Activated naive CD4-positive, alpha-beta T cell treated with anti-CD3 and anti-CD28 coated beads, Interleukin-2, amount 10 ng/mL, durations not matched to agents 7 days and 5 days (primary cell): ENCODE data around the gene MLF2.

Experiments
- CTCF ChIA-PET: fragments of 350-600 bp; sonication (Branson Sonifier 250); formaldehyde crosslinking; loops from one replicate; lab custom pipeline; 2021; ENCODE audit warnings: antibody characterized with exemption; lab: Charles Lee
- DNase-seq: peaks from one replicate; pipeline ENCODE4 v3.0.0-alpha.2; 2020
- H3K27ac Mint-ChIP-seq: one replicate; pipeline ENCODE4 v1.8.0; 2021; ENCODE audit warnings: mild to moderate bottlenecking, moderate library complexity, mixed read lengths
- H3K27me3 Mint-ChIP-seq: one replicate; pipeline ENCODE4 v1.8.0; 2021; ENCODE audit warnings: mild to moderate bottlenecking, mixed read lengths
- H3K36me3 Mint-ChIP-seq: one replicate; pipeline ENCODE4 v1.8.0; 2021; ENCODE audit warnings: mixed read lengths
- H3K4me1 Mint-ChIP-seq: one replicate; pipeline ENCODE4 v1.8.0; 2021; ENCODE audit warnings: mixed read lengths
- H3K4me3 Mint-ChIP-seq: one replicate; pipeline ENCODE4 v1.8.0; 2021; ENCODE audit warnings: mild to moderate bottlenecking, moderate library complexity, mixed read lengths
- H3K9me3 Mint-ChIP-seq: one replicate; pipeline ENCODE4 v1.8.0; 2021; ENCODE audit warnings: mixed read lengths

Gene MLF2

DNA sequence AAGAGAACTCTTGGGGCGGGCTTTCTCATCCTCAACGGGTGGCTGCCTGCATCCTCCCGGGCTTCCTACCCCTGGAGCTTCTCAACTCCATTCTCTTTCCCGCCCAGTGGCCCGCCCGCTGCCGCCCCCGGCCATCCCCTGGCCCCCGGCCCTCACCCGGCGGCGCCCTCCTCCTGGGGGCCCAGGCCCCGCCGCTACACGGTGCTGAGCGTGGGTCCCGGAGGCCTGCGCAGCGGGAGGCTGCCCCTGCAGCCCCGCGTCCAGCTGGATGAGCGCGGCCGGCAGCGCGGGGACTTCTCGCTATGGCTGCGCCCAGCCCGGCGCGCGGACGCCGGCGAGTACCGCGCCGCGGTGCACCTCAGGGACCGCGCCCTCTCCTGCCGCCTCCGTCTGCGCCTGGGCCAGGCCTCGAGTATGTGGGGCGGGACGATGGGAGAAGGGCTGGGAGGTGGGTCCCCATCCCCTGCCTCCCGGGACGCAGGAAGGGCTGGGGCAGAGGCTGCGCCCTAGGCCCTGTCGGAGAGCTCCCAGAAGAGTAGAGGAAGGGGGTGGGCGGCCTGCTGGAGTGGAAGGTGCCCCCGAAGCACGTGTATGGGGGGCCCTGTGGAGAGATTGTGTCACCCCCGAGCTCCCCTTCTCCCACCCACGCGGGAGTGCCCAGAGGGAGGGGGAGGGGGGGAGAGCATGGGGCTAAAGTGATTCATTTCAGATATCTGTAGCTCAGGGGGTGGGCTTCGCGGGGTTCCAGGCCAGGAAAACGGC, 20.8 kb upstream of the MLF2 start:
- no peak for DNase-seq
- CTCF ChIA-PET, result interaction anchor here (0.6 to 9.6 kb wide), 11 partner anchors 6 to 78 kb away, joined by 3 to 63 read pairs (median 4); partner anchors contain the start of genes CD4, MLF2, PTMS and USP5
- Mint-ChIP-seq H3K27me3 (peaks cover 99% of the 10 kb centered on the region), H3K9me3 (no peaks in the 10 kb centered on the region), H3K4me3 (peak overlapping the region; percentile 59), H3K27ac (no peak overlapping the region), H3K36me3 (no peaks in the 10 kb centered on the region), H3K4me1 (peaks cover 59% of the 10 kb centered on the region)

DNA sequence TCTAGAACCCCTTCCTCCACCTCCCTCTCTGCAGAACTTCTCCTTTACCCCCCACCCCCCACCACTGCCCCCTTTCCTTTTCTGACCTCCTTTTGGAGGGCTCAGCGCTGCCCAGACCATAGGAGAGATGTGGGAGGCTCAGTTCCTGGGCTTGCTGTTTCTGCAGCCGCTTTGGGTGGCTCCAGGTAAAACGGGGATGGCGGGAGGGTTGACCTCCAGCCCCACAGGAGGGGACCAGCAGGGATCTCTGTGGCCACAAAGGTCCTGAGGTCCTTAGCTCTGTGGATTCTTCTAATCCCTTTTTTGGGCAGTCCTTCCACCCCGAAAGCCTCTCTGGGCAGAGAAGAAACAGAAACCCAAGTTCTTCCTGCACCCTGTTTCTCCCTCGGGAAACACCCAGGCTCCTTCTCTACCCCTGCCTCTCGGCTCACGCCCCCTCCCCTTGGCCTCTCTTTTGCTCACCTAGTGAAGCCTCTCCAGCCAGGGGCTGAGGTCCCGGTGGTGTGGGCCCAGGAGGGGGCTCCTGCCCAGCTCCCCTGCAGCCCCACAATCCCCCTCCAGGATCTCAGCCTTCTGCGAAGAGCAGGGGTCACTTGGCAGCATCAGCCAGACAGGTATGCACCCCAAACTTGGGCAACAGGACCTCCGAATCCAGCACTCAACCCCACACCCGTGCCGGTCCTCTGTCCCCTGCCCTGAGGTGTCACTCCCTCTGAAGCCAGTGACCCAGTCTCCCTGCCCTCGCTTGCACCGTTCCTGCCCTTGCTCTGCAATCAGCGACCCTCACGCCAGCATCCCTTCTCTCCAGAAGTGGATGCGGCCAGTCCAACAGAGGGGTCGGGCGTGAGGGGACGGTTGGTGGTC, 20.0 kb upstream of the MLF2 start:
- Mint-ChIP-seq H3K27me3 (peaks cover 99% of the 10 kb centered on the region), H3K27ac (peak overlapping the region; percentile 64), H3K4me1 (peaks cover 56% of the 10 kb centered on the region), H3K4me3 (peak overlapping the region; percentile 59), H3K36me3 (no peaks in the 10 kb centered on the region), H3K9me3 (no peaks in the 10 kb centered on the region)
- CTCF ChIA-PET, result interaction anchor here (1.3 to 9.6 kb wide), 5 partner anchors 6 to 20 kb away, joined by 4 to 63 read pairs (median 7); partner anchors contain the start of genes MLF2 and PTMS
- no peak for DNase-seq

DNA sequence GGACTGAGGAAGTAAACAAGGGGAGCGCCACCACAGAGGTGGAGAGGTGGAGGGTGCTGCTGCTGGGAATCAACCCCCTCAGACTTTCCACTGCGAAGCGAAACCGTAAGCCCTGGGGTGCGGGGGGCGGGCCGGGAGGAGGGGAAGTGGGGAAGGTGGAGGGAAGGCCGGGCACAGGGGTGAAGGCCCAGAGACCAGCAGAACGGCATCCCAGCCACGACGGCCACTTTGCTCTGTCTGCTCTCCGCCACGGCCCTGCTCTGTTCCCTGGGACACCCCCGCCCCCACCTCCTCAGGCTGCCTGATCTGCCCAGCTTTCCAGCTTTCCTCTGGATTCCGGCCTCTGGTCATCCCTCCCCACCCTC, 19.4 kb upstream of the MLF2 start, which contains the start of gene LAG3:
TSS of gene LAG3 (plus strand) at position 190 of the 365 bp plus-strand sequence. CDS start 333 bp downstream, outside the sequence.
- CTCF ChIA-PET, result interaction anchor here (1.7 to 1.8 kb wide), 2 partner anchors 9 to 19 kb away, joined by 4 to 7 read pairs; partner anchors contain the start of gene MLF2
- peak within 1 kb of the TSS; percentile 59 for H3K4me3 Mint-ChIP-seq
- peak; percentile 68 for DNase-seq
- H3K36me3 Mint-ChIP-seq, result no peaks in the 10 kb centered on the region
- peaks cover 99% of the 10 kb centered on the region for H3K27me3 Mint-ChIP-seq
- no peaks in the 10 kb centered on the region for H3K9me3 Mint-ChIP-seq
- H3K4me1 Mint-ChIP-seq, result peaks cover 62% of the 10 kb centered on the region
- peak within 1 kb of the TSS; percentile 64 for H3K27ac Mint-ChIP-seq

DNA sequence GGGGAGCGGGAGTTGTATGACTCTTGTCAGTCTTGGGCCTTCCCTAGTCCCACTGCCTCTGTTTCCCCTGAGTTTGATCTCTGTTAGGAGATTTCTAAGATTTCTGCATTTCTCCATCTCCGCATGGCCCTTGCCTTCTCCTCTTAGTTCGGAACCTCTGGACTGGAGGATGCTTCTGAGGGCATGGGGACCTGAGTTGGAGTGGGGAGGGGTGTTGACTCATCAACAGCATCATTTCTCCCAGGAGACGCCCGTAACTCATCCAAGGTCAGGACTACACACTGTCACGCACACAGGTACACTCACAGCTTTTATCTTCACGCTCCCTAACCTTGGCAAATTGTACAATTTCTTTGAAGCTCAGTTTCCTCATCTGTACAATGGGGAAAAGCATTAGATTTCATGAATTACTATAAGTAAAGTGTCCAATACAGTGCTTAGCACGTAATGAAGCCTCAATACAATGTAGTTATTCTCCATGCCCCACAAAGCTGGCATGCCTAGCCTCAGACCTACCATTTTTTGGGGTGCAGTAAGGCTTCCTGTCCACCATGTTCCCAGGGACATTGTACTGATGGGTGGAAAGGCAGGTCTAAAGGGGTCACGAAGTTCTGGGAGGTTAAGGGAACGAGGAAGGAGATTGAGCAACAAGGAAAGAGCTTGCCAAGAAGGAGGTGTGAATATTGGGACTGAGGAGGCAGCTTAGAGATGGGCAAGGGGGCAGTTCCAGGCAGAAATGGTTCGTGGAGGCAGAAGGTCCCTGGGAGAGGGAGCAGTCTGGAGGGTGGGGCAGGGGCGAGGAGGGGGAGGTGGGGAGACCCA, 18.8 kb upstream of the MLF2 start:
- DNase-seq, result no peak
- peak overlapping the region; percentile 47 for H3K4me3 Mint-ChIP-seq
- H3K27ac Mint-ChIP-seq, result peak overlapping the region; percentile 57
- peaks cover 67% of the 10 kb centered on the region for H3K4me1 Mint-ChIP-seq
- CTCF ChIA-PET, result interaction anchor here (0.6 to 1.9 kb wide), 9 partner anchors 9 to 365 kb away, joined by 3 to 7 read pairs (median 4); partner anchors contain the start of gene MLF2
- peaks cover 99% of the 10 kb centered on the region for H3K27me3 Mint-ChIP-seq
- no peaks in the 10 kb centered on the region for H3K9me3 Mint-ChIP-seq
- no peaks in the 10 kb centered on the region for H3K36me3 Mint-ChIP-seq

DNA sequence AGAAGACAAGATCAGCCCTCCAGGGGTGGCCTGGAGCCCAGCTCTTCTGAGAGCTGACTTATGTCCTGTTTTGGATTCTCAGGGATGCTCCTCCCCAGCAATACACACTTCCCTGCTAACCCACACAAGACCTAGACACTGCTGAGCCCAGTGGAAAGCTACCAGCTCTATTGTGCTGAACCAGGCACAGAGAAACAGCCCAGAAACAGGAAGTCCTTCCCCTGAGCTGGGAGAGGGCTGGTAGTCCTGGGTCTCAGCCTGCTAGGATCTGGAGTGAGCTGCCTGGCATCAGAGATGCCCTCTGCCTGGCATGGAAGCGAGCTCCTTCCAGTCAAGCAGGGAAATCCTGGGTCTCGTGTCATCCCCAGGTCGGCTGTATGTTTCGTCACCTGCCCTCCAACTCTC, 18.2 kb upstream of the MLF2 start:
- no peak for DNase-seq
- no peak overlapping the region for H3K4me3 Mint-ChIP-seq
- CTCF ChIA-PET, result interaction anchor here (0.6 to 1.9 kb wide), 9 partner anchors 11 to 365 kb away, joined by 3 to 7 read pairs (median 4); partner anchors contain the start of gene MLF2
- H3K4me1 Mint-ChIP-seq, result peaks cover 65% of the 10 kb centered on the region
- no peaks in the 10 kb centered on the region for H3K36me3 Mint-ChIP-seq
- H3K27me3 Mint-ChIP-seq, result peaks cover 95% of the 10 kb centered on the region
- H3K27ac Mint-ChIP-seq, result no peak overlapping the region
- H3K9me3 Mint-ChIP-seq, result no peaks in the 10 kb centered on the region

DNA sequence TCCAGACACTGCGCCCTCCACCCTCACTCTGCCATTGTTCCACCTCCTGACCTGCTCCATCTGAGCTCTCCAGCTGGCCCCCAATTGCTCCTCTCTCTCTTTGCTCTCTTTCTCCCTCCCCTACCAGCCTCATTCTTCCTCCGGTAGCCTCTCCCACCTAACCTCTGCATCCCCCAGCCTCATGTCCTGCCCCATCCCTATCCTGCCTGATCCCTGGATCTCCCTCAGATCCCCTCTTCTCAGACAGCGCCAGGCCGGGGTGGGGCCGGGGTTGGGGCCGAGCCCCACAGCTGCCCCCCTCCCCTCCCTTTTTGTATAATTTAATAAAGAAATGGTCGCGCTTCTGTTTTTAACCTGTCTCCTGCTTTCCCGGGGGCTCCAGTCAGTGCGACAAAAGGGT, 17.7 kb upstream of the MLF2 start:
- H3K4me1 Mint-ChIP-seq, result peaks cover 66% of the 10 kb centered on the region
- H3K9me3 Mint-ChIP-seq, result no peaks in the 10 kb centered on the region
- no peak overlapping the region for H3K4me3 Mint-ChIP-seq
- peaks cover 96% of the 10 kb centered on the region for H3K27me3 Mint-ChIP-seq
- no peaks in the 10 kb centered on the region for H3K36me3 Mint-ChIP-seq
- no peak for DNase-seq
- H3K27ac Mint-ChIP-seq, result no peak overlapping the region
- CTCF ChIA-PET, result interaction anchor here (0.9 to 1.9 kb wide), 7 partner anchors 11 to 65 kb away, joined by 3 to 5 read pairs (median 3); no protein-coding TSS in a partner anchor

DNA sequence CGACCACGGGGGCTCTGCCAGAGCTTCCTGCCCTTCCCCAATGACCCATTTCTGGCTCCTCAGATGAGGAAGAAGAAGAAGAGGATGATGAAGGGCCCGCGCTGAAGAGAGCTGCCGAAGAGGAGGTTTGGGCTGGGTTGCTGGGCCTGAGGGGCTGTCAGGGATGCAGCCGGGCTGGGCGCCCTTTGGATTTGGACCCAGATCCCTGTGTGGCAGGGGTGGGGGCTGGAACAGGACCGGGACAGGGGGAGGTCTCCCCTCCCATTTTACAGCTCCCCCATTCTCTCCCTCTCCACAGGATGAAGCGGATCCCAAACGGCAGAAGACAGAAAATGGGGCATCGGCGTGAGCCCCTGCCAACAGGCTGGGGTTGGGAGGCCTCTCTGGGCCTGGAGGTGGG, 17.2 kb upstream of the MLF2 start:
- no peak for DNase-seq
- Mint-ChIP-seq H3K27ac (no peak overlapping the region), H3K36me3 (peaks cover 4% of the 10 kb centered on the region), H3K4me3 (no peak overlapping the region), H3K27me3 (peaks cover 96% of the 10 kb centered on the region), H3K9me3 (no peaks in the 10 kb centered on the region), H3K4me1 (peaks cover 66% of the 10 kb centered on the region)
- CTCF ChIA-PET, result interaction anchor here (0.9 to 5.8 kb wide), 7 partner anchors 8 to 66 kb away, joined by 3 to 63 read pairs (median 3); partner anchors contain the start of gene MLF2

DNA sequence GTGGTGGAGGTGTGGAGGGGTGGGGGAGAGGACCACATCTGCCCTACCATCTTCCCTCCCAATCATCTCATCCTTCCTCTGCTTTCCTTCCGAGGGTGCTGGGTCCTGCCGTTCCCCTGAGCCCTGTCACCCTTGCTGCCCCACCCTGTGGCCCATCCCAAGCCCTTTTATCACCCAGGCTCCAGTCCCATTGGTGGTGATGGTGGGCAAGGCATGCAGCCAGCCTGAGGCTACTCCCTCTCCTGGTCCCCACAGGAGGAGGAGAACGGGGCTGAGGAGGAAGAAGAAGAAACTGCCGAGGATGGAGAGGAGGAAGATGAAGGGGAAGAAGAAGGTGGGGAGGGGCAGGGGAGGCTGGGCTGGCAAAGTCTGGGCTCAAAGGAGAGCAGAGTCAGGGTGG, 16.7 kb upstream of the MLF2 start:
- Mint-ChIP-seq H3K4me1 (peaks cover 64% of the 10 kb centered on the region), H3K27me3 (peaks cover 96% of the 10 kb centered on the region), H3K9me3 (no peaks in the 10 kb centered on the region), H3K27ac (no peak overlapping the region), H3K4me3 (no peak overlapping the region), H3K36me3 (peaks cover 4% of the 10 kb centered on the region)
- no peak for DNase-seq
- CTCF ChIA-PET, result interaction anchor here (0.9 to 5.8 kb wide), 3 partner anchors 8 to 17 kb away, joined by 3 to 63 read pairs (median 5); partner anchors contain the start of gene MLF2

DNA sequence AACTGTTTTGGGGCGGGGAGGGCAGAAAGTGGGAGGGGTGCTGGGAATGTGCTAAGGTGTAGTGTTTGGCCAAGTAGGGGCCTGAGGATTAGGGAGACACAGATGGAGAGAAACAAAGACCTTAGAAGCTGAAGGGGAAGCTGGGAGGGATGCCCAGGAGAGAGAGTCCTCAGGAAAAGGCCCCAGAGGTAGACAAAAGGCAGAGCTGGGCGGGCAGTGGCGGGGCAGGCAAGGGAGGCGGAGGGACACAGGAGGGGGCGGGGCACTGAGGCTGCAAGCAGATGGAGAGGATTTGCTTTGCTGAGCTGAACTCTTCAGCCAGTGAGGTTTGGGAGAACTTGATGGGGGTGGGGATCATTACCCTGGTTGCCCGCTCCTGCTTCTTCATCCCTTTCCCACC, 16.0 kb upstream of the MLF2 start:
- DNase-seq, result no peak
- H3K36me3 Mint-ChIP-seq, result peaks cover 4% of the 10 kb centered on the region
- peaks cover 96% of the 10 kb centered on the region for H3K27me3 Mint-ChIP-seq
- no peaks in the 10 kb centered on the region for H3K9me3 Mint-ChIP-seq
- H3K27ac Mint-ChIP-seq, result no peak overlapping the region
- H3K4me1 Mint-ChIP-seq, result peaks cover 65% of the 10 kb centered on the region
- CTCF ChIA-PET, result interaction anchor here (1.1 to 5.8 kb wide), 2 partner anchors 9 to 15 kb away, joined by 5 to 63 read pairs; partner anchors contain the start of gene MLF2
- no peak overlapping the region for H3K4me3 Mint-ChIP-seq

DNA sequence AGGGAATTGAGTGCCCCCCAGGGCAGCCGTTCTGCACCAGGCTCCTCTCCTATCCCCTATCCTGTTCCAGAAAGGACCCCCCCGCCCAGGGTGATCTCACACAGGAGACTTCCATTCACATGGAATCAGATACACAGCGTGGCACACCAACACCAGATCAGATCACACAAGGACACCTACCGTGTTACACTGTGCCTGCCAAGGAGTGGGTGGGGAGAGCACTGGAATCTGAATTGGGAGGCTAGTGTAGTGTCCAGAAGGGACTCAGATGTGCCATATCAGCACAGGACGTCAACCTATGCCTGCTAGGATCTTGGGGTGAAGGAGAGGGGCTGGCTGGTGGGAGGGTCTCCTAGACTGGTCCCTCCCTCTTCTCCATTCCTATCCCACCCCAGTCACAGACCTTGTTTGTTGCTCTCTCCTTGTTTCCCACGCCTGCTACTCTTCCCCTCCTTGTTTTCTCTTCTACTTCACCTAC, 15.5 kb upstream of the MLF2 start:
- CTCF ChIA-PET, result interaction anchor here (4.0 to 5.8 kb wide), 2 partner anchors 10 to 14 kb away, joined by 44 to 63 read pairs; partner anchors contain the start of gene MLF2
- DNase-seq, result no peak
- Mint-ChIP-seq H3K36me3 (peaks cover 4% of the 10 kb centered on the region), H3K4me3 (peak overlapping the region; percentile 85), H3K27ac (peak overlapping the region; percentile 11), H3K27me3 (peaks cover 96% of the 10 kb centered on the region), H3K9me3 (no peaks in the 10 kb centered on the region), H3K4me1 (peaks cover 64% of the 10 kb centered on the region)

DNA sequence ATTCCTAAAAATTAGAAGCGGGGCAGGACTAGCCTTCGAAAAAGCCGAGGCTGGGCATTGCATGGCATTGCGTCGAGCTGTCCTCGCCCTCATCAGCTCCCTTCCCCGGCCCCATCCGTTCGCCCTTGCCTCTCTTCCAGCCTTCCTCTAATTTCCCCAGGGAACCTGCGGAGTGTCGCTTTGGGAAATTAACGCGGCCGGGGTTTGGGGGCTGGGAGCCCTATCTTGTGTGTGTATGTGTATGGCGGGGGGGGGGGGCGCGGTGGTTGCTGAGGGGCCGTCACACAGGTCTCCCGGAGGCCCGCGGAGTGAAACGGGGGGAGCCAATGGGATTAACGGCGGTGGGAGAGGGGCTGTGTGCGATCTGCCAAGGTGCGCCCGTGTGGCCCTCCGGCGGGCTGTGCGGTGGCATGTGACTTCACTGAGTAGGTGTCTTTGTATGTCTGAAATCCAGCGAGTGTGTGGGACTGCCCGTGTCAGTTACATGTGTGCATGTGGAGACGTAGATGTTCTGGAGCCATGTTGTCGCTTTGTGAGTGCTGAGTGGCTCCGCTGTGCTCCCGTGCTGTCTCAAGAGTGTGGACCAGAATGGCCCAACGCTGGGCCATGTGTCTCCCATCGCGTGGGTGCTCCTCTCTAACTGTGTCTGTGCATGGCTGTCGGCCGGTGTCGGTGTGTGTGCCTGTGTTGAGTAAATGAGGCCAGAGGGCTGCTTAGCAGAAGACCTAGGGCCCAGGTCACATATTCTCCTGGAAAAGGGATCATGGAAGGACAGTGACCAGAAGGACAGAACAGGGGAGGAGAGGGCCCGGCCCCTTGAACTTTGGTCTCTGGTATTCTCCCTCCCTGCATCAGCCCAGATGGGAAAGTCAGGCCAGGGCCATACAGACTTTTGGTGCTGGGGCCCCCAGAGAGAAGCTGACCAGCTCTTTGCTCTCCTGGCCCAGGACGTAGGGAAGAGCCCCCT, 14.7 kb upstream of the MLF2 start:
- Mint-ChIP-seq H3K27me3 (peaks cover 96% of the 10 kb centered on the region), H3K9me3 (no peaks in the 10 kb centered on the region), H3K36me3 (peaks cover 4% of the 10 kb centered on the region), H3K27ac (peak overlapping the region; percentile 46), H3K4me1 (peaks cover 56% of the 10 kb centered on the region), H3K4me3 (peak overlapping the region; percentile 85)
- DNase-seq, result no peak
- CTCF ChIA-PET, result interaction anchor here (0.8 to 5.8 kb wide), 13 partner anchors 10 to 341 kb away, joined by 3 to 63 read pairs (median 4); partner anchors contain the start of genes CD4, MLF2 and USP5
